Fibroblast of pulmonary artery (primary cell): ENCODE measurements around the gene C13orf46.

ENCODE experiments used
- DNase-seq: peaks from one replicate; pipeline ENCODE4 v3.0.0-alpha.2; 2010; ENCODE audit warnings: low read depth
- H3K4me3 ChIP-seq: replicated peaks from 2 replicates; pipeline ENCODE4 v1.5.1; 2011; ENCODE audit warnings: low read depth, mild to moderate bottlenecking, control low read depth, low read length, moderate library complexity
- CTCF ChIP-seq: IDR thresholded peaks from 2 replicates; pipeline ENCODE4 v1.5.1; 2011; ENCODE audit warnings: mild to moderate bottlenecking, control low read depth, low read length, inconsistent platforms; ENCODE audit errors: missing control alignments

C13orf46 gene

GRCh38 chr13:113972451-113973217 is 1.2 kb downstream of the C13orf46 start:
- DNase-seq = no peak
- H3K4me3 ChIP-seq = no peak overlapping the region
- TF ChIP-seq CTCF = no peak

GRCh38 chr13:113971471-113972231 is 2.2 kb downstream of the C13orf46 start:
- no peak for DNase-seq
- no peak overlapping the region for H3K4me3 ChIP-seq
- no peak for TF ChIP-seq CTCF

GRCh38 chr13:113970810-113971470 is 2.9 kb downstream of the C13orf46 start:
- TF ChIP-seq CTCF = no peak
- no peak overlapping the region for H3K4me3 ChIP-seq
- DNase-seq = peak; percentile 53

DNA sequence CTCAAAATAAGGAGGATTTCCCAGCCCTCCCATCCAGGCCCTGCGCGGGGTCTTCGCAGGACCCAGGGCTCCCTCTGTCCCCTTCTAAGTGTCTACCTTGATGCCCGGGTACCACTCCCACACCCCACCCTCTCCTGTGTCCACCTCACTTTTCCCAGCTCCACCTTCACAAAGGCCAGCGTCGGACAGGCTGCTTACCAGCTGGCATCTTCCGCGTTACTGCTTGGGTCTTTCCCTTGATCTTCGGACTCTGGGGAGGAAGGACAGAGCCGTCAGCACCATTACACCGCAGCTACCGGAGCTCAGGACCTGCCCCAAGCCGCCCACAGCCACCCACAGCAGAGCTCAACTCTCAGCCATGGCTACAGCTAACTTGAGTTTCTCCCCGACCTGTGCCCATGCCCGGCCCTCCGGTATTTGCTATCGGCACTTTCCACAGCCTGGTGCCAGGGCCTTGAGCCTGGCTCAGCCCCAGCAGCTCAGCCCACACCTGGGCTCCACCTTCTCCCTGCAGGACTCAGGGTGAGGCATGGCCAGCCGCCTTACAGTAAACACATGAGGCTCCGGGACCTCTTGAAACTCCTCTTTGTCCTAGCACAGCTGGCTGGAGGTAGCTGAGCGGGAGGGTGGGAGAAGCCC is 3.8 kb downstream of the C13orf46 start:
- DNase-seq = no peak
- no peak overlapping the region for H3K4me3 ChIP-seq
- TF ChIP-seq CTCF = no peak

GRCh38 chr13:113969311-113969972 is 4.4 kb downstream of the C13orf46 start:
- TF ChIP-seq CTCF = no peak
- no peak for DNase-seq
- no peak overlapping the region for H3K4me3 ChIP-seq

GRCh38 chr13:113968463-113969310 is 5.2 kb downstream of the C13orf46 start:
- no peak for DNase-seq
- no peak overlapping the region for H3K4me3 ChIP-seq
- no peak for TF ChIP-seq CTCF
